H1 (cell line): ENCODE measurements around the gene GPS1. TPM values are rescaled to one million over a fixed set of nuclear protein-coding genes. Genes with fewer than 3 reads are reported as not detected.

ENCODE experiments used
- CTCF ChIA-PET: fragments of 300-600 bp; sonication (Branson Sonifier 250); formaldehyde crosslinking; loops from one replicate; lab custom pipeline; 2021; ENCODE audit not compliant: partially characterized antibody; lab: Charles Lee
- POLR2A ChIA-PET: fragments of 300-600 bp; sonication (Branson Sonifier 250); formaldehyde crosslinking; loops from one replicate; lab custom pipeline; 2021; ENCODE audit warnings: inconsistent platforms; ENCODE audit not compliant: partially characterized antibody; lab: Charles Lee
- DNase-seq, 2 experiments: peaks; one replicate each; pipeline versions ENCODE4 v3.0.0 to v3.0.0-alpha.2; 2010 to 2022; ENCODE audit warnings: low spot score in 2 of 2, low read depth in 1 of 2, mixed read lengths in 1 of 2
- FAIRE-seq: peaks from 2 replicates; lab custom pipeline; 2011; peaks lifted over from hg19 to GRCh38; lab: Jason Lieb, UNC
- H2AFZ ChIP-seq: 2 replicates; pipeline ENCODE4 v1.8.1; 2012; ENCODE audit warnings: low read length, inconsistent platforms
- H2AK5ac ChIP-seq: 2 replicates; pipeline ENCODE4 v1.6.1; 2013; ENCODE audit warnings: low read depth, low read length
- H2BK120ac ChIP-seq: replicated peaks from 2 replicates; pipeline ENCODE3; 2013; ENCODE audit warnings: low read depth, low read length, inconsistent platforms
- H2BK12ac ChIP-seq: 2 replicates; pipeline ENCODE4 v1.6.1; 2013; ENCODE audit warnings: low read depth, low read length
- H2BK15ac ChIP-seq: 2 replicates; pipeline ENCODE4 v1.6.1; 2013; ENCODE audit warnings: low read length
- H2BK20ac ChIP-seq: 2 replicates; pipeline ENCODE4 v1.6.1; 2013; ENCODE audit warnings: low read length
- H2BK5ac ChIP-seq: 2 replicates; pipeline ENCODE4 v1.6.1; 2013; ENCODE audit warnings: low read depth, low read length
- H3K14ac ChIP-seq: 2 replicates; pipeline ENCODE4 v1.6.1; 2013; ENCODE audit warnings: inconsistent platforms; ENCODE audit not compliant: insufficient read length
- H3K18ac ChIP-seq: 2 replicates; pipeline ENCODE4 v1.6.1; 2013; ENCODE audit warnings: low read length; ENCODE audit errors: extremely low read depth
- H3K23ac ChIP-seq: 2 replicates; pipeline ENCODE4 v1.6.1; 2013; ENCODE audit warnings: inconsistent platforms; ENCODE audit not compliant: insufficient read length
- H3K23me2 ChIP-seq: 2 replicates; pipeline ENCODE4 v1.6.1; 2013; ENCODE audit warnings: low read depth, low read length
- H3K27ac ChIP-seq: 2 replicates; pipeline ENCODE4 v1.6.1; 2011; ENCODE audit warnings: low read depth, low read length, inconsistent platforms
- H3K27me3 ChIP-seq, 4 experiments: replicated peaks in 1 of 4; 1 replicate in 1 of 4; 2 replicates in 3 of 4; pipeline versions ENCODE4 v1.6.1 to v1.8.1; 2011 to 2013; ENCODE audit warnings: low read length in 3 of 4, mild to moderate bottlenecking in 3 of 4, inconsistent platforms in 2 of 4, mixed read lengths in 2 of 4, moderate library complexity in 1 of 4; ENCODE audit not compliant: control insufficient read depth in 3 of 4, insufficient read depth in 3 of 4; ENCODE audit errors: extremely low read depth in 1 of 4
- H3K36me3 ChIP-seq, 4 experiments: 2 replicates each; pipeline versions ENCODE4 v1.6.1 to v1.8.1; 2011 to 2013; ENCODE audit warnings: mild to moderate bottlenecking in 4 of 4, low read length in 3 of 4, moderate library complexity in 2 of 4, control low read depth in 1 of 4, inconsistent platforms in 1 of 4; ENCODE audit not compliant: insufficient read depth in 4 of 4, control insufficient read depth in 2 of 4
- H3K4ac ChIP-seq: replicated peaks from 2 replicates; pipeline ENCODE3; 2013; ENCODE audit warnings: low read length, low read depth, mixed read lengths, inconsistent platforms; ENCODE audit not compliant: insufficient read length
- H3K4me1 ChIP-seq, 4 experiments: replicated peaks in 1 of 4; 1 replicate in 1 of 4; 2 replicates in 3 of 4; pipeline versions ENCODE4 v1.6.1 to v1.8.1; 2011 to 2013; ENCODE audit warnings: low read length in 3 of 4, inconsistent platforms in 2 of 4, mixed read lengths in 1 of 4; ENCODE audit not compliant: insufficient read depth in 4 of 4, control insufficient read depth in 3 of 4
- H3K4me2 ChIP-seq, 2 experiments: 2 replicates each; pipeline versions ENCODE4 v1.6.1 to v1.8.1; 2011 to 2013; ENCODE audit warnings: low read depth in 2 of 2, low read length in 2 of 2, control low read depth in 1 of 2, inconsistent platforms in 1 of 2, mild to moderate bottlenecking in 1 of 2; ENCODE audit not compliant: insufficient read depth in 1 of 2
- H3K4me3 ChIP-seq, 4 experiments: fragments of 200-600, 300-600 bp in 1 of 4; sonication (generic), shearing (Covaris generic), sonication (Bioruptor Twin) in 1 of 4; 2 replicates each; pipeline versions ENCODE4 v1.5.1 to v1.8.1; 2011 to 2016; ENCODE audit warnings: low read length in 4 of 4, low read depth in 3 of 4, control low read depth in 2 of 4, inconsistent platforms in 2 of 4, mild to moderate bottlenecking in 2 of 4, mixed read lengths in 1 of 4, moderate library complexity in 1 of 4; ENCODE audit not compliant: insufficient read depth in 2 of 4; ENCODE audit errors: extremely low read depth in 1 of 4
- H3K56ac ChIP-seq: replicated peaks from 2 replicates; pipeline ENCODE3; 2013; ENCODE audit warnings: low read depth, mild to moderate bottlenecking, mixed read lengths, low read length, inconsistent platforms; ENCODE audit not compliant: insufficient read length
- H3K79me1 ChIP-seq: 2 replicates; pipeline ENCODE4 v1.6.1; 2013; ENCODE audit warnings: low read depth, low read length, control low read depth
- H3K79me2 ChIP-seq, 2 experiments: 2 replicates each; pipeline versions ENCODE4 v1.6.1 to v1.8.1; 2012 to 2013; ENCODE audit warnings: low read length in 2 of 2, mild to moderate bottlenecking in 2 of 2, inconsistent platforms in 1 of 2; ENCODE audit not compliant: insufficient read depth in 2 of 2, control insufficient read depth in 1 of 2
- H3K9ac ChIP-seq, 4 experiments: replicated peaks in 1 of 4; 1 replicate in 1 of 4; 2 replicates in 3 of 4; pipeline versions ENCODE4 v1.6.1 to v1.8.1; 2011 to 2013; ENCODE audit warnings: low read depth in 3 of 4, low read length in 3 of 4, control low read depth in 2 of 4, mild to moderate bottlenecking in 2 of 4, moderate library complexity in 2 of 4, inconsistent platforms in 1 of 4; ENCODE audit errors: extremely low read depth in 1 of 4
- H3K9me3 ChIP-seq, 2 experiments: 2 replicates each; pipeline versions ENCODE4 v1.6.1 to v1.8.1; 2012 to 2013; ENCODE audit warnings: mild to moderate bottlenecking in 2 of 2, moderate library complexity in 2 of 2, control low read depth in 1 of 2, inconsistent platforms in 1 of 2, low read depth in 1 of 2, low read length in 1 of 2, mixed read lengths in 1 of 2; ENCODE audit not compliant: insufficient read depth in 2 of 2
- H4K20me1 ChIP-seq, 2 experiments: replicated peaks in 1 of 2; 2 replicates each; pipeline versions ENCODE3 to v1.8.1; 2011 to 2013; ENCODE audit warnings: inconsistent platforms in 2 of 2, low read length in 2 of 2, mild to moderate bottlenecking in 1 of 2; ENCODE audit not compliant: insufficient read depth in 2 of 2, control insufficient read depth in 1 of 2
- H4K5ac ChIP-seq: 2 replicates; pipeline ENCODE4 v1.6.1; 2013; ENCODE audit warnings: low read length, low read depth, mixed read lengths, inconsistent platforms; ENCODE audit not compliant: insufficient read length
- H4K8ac ChIP-seq: 2 replicates; pipeline ENCODE4 v1.8.0; 2013; ENCODE audit warnings: mild to moderate bottlenecking, moderate library complexity, low read length, inconsistent platforms; ENCODE audit not compliant: insufficient read depth; ENCODE audit errors: extremely low read depth
- H4K91ac ChIP-seq: replicated peaks from 2 replicates; pipeline ENCODE3; 2013; ENCODE audit warnings: low read length, mixed read lengths, inconsistent platforms; ENCODE audit not compliant: insufficient read length
- EP300 ChIP-seq, 2 experiments: IDR thresholded peaks; 1 replicate in 1 of 2; 2 replicates in 1 of 2; pipeline ENCODE4 v1.6.1; 2011 to 2012; ENCODE audit warnings: low read depth in 2 of 2, low read length in 2 of 2, mild to moderate bottlenecking in 2 of 2, borderline replicate concordance in 1 of 2, inconsistent platforms in 1 of 2, moderate library complexity in 1 of 2
- KDM1A ChIP-seq: fragments of 200-600, 300-600 bp; sonication (generic); IDR thresholded peaks from 2 replicates; pipeline ENCODE4 v1.7.1; 2016; ENCODE audit warnings: mild to moderate bottlenecking, low read length, borderline replicate concordance
- KDM4A ChIP-seq: IDR thresholded peaks from one replicate; pipeline ENCODE4 v1.7.1; 2012; ENCODE audit warnings: low read depth, mild to moderate bottlenecking, moderate library complexity, low read length, inconsistent platforms; ENCODE audit not compliant: severe bottlenecking
- NANOG ChIP-seq: IDR thresholded peaks from 2 replicates; pipeline ENCODE4 v1.6.1; 2011; ENCODE audit warnings: low read length, low read depth, mild to moderate bottlenecking, inconsistent platforms; ENCODE audit not compliant: insufficient read depth, poor library complexity, severe bottlenecking
- POLR2A ChIP-seq, 2 experiments: IDR thresholded peaks; 1 replicate in 1 of 2; 2 replicates in 1 of 2; pipeline ENCODE4 v1.6.1; 2011; ENCODE audit warnings: low read depth in 2 of 2, low read length in 2 of 2, mild to moderate bottlenecking in 2 of 2; ENCODE audit errors: control extremely low read depth in 1 of 2
- POLR2AphosphoS5 ChIP-seq: IDR thresholded peaks from 2 replicates; pipeline ENCODE4 v1.6.1; 2011; ENCODE audit warnings: low read depth, low read length
- SIN3A ChIP-seq, 2 experiments: IDR thresholded peaks in 1 of 2; conservative IDR thresholded peaks in 1 of 2; 2 replicates each; pipeline ENCODE4 v1.6.1; 2011 to 2012; ENCODE audit warnings: low read length in 2 of 2, improper control_type of control experiment in 1 of 2, low read depth in 1 of 2, mild to moderate bottlenecking in 1 of 2
- SP2 ChIP-seq: IDR thresholded peaks from 2 replicates; pipeline ENCODE4 v1.6.1; 2012; ENCODE audit warnings: mild to moderate bottlenecking, low read length, inconsistent platforms
- TBP ChIP-seq: IDR thresholded peaks from 2 replicates; pipeline ENCODE4 v1.6.1; 2011; ENCODE audit warnings: low read depth, low read length, improper control_type of control experiment
- WGBS, 2 experiments: shearing (Covaris generic) in 1 of 2; methylation state at CpG; one replicate each; pipeline versions ENCODE4 v1.1.6 to v1.1.7; 2013 to 2015; ENCODE audit warnings: low lambda C conversion rate in 2 of 2, mixed read lengths in 2 of 2, inconsistent platforms in 1 of 2, low coverage in 1 of 2, missing lambda C conversion rate in 1 of 2; ENCODE audit not compliant: insufficient replicate concordance in 2 of 2, insufficient coverage in 1 of 2, insufficient read length in 1 of 2; ENCODE audit errors: extremely low coverage in 1 of 2, missing lambda C conversion rate in 1 of 2; 5-methylcytosine and 5-hydroxymethylcytosine counted together
- polyA plus RNA-seq, 7 experiments: library from polyadenylated mRNA; depleted of rRNA in 3 of 7; stranded (reverse) in 5 of 7; unstranded in 2 of 7; fragments of >200 nt in 5 of 7; fragments of 200-250 nt in 2 of 7; gene quantifications; 1 replicate in 5 of 7; 2 replicates in 1 of 7; 4 replicates in 1 of 7; pipeline versions ENCODE4 v1.2.1 to v1.2.3, GENCODE V29; 2011 to 2013; ENCODE audit warnings: missing spikeins in 2 of 7, mixed read lengths in 2 of 7
- total RNA-seq: library from RNA; stranded (reverse); fragmentation: NEBNext Ultra II Directional; extraction: Animal tissue kit (Norgen Biotek cat#: 25700); gene quantifications from 2 replicates; pipeline ENCODE4 v1.2.1, GENCODE V29; 2021
- TF ChIP-seq, protein P1 (sequence below): IDR thresholded peaks from 2 replicates; pipeline ENCODE4 v1.6.1; 2012; ENCODE audit warnings: inconsistent platforms

Gene GPS1
- total and polyA plus RNA-seq, 2 of the 8 experiments (the other 6 are each of a cell fraction or from before 2014, with no cell fraction given), result 153 to 277 TPM

DNA sequence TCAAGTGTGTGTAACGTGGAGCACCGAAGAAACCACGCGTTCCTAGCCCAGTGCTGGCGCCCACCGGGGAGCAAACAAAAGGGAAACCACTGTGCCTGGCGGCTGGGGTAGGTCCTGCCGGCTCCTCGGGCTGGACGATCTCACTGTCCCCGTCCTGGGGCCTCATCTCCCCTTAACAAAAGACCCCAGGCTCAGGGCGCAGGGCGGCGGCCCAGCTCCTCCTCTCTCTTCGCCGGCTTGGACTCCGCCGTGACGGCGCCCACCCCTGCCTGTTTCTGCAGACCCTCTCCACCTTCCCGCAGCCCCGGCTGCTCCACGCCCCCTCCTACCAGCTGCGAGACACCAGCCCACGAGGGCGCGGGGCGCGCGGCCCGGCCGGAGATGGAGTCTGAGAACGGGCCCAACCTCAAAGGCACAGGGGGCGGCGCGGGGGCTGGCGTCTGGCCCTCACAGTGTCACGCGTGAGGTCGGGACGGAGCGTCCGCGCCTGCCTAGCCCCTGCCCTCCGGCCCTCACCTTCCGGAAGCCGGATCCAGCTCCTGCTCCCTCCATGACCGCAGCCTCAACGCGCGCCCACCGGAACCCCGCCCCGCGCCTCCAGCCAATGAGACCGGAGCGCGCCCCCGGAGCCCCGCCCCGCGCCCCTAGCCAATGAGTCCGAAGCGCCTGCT, 29.3 kb upstream of the GPS1 start, which contains the start of gene CENPX:
Gene CENPX, minus strand, starts transcription at position 569 of the 671 bp plus-strand sequence. Its CDS starts 17 bp downstream, at position 552.
- POLR2A ChIA-PET, result interaction anchor here (0.6 to 4.3 kb wide), 22 partner anchors 9 to 182 kb away, joined by 3 to 22 read pairs (median 3); partner anchors contain the start of genes ASPSCR1, DCXR, FASN and RAC3
- TF ChIP-seq, protein P1, sequence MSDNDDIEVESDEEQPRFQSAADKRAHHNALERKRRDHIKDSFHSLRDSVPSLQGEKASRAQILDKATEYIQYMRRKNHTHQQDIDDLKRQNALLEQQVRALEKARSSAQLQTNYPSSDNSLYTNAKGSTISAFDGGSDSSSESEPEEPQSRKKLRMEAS, result peak; percentile 8; the same call in 1 of the 2 replicates
- TF ChIP-seq SIN3A (conservative IDR thresholded peaks at IDR 0.05 in 1 of 2, IDR thresholded peaks at IDR 0.05 in 1 of 2; ENCODE audit: low read depth in 1 of 2, low read length in 2 of 2) (0 out of 4 replicates have a peak, but pooled peaks of 1 of the 2 experiments have one; percentile 19), KDM4A (peak; percentile 75), POLR2A (IDR thresholded peaks at IDR 0.05; ENCODE audit: control extremely low read depth in 1 of 2, low read depth in 2 of 2, low read length in 2 of 2) (peak in 1 of 2 experiments; percentile 35; a peak in 1 of 3 replicates), NANOG (no peak), TBP (peak; percentile 34; the same call in 1 of the 2 replicates), EP300 (IDR thresholded peaks at IDR 0.05; ENCODE audit: borderline replicate concordance in 1 of 2, low read depth in 2 of 2, low read length in 2 of 2) (no peak), POLR2AphosphoS5 (peak; percentile 52; the same call in 1 of the 2 replicates), KDM1A (no peak), SP2 (no peak)

More for the DNA sequence above, 29.3 kb upstream of the GPS1 start, which contains the start of gene CENPX:
- Histone ChIP-seq H3K79me2 (peaks cover 0 to 12% of the 10 kb centered on the region in 2 experiments; a peak in 1 of 4 replicates), H3K27ac (peak within 1 kb of the TSS; percentile 46; the same call in 1 of the 2 replicates), H3K4ac (peak within 1 kb of the TSS; percentile 21), H2AFZ (no peak within 1 kb of the TSS; the same call in 1 of the 2 replicates), H4K8ac (peak within 1 kb of the TSS; percentile 69), H2BK15ac (peak within 1 kb of the TSS; percentile 29; the same call in 1 of the 2 replicates), H3K9ac (peak within 1 kb of the TSS; percentile 76 to 80 (median 80)), H3K4me1 (peaks cover 0 to 14% (median 8%) of the 10 kb centered on the region in 4 experiments; a peak in 5 of 7 replicates), H3K23ac (no peak within 1 kb of the TSS), H2BK12ac (no peak within 1 kb of the TSS), H3K14ac (no peak within 1 kb of the TSS), H4K20me1 (peaks cover 7 to 13% of the 10 kb centered on the region in 2 experiments), H3K4me3 (peak within 1 kb of the TSS; percentile 83 to 93 (median 86)), H3K23me2 (peaks cover 12% of the 10 kb centered on the region), H3K4me2 (peak within 1 kb of the TSS; percentile 87 to 96), H3K18ac (peak within 1 kb of the TSS; percentile 71), H2AK5ac (no peak within 1 kb of the TSS; the same call in 1 of the 2 replicates), H3K79me1 (peaks cover 4% of the 10 kb centered on the region; the same call in 1 of the 2 replicates), H2BK20ac (no peak within 1 kb of the TSS), H4K5ac (peak within 1 kb of the TSS; percentile 52), H3K56ac (peak within 1 kb of the TSS; percentile 84), H3K27me3 (no peaks in the 10 kb centered on the region), H3K9me3 (no peaks in the 10 kb centered on the region), H2BK120ac (no peak within 1 kb of the TSS), H4K91ac (peak within 1 kb of the TSS; percentile 44), H2BK5ac (peak within 1 kb of the TSS; percentile 83; the same call in 1 of the 2 replicates), H3K36me3 (no peaks in the 10 kb centered on the region)
- CTCF ChIA-PET, result interaction anchor here (0.6 to 3.0 kb wide), 13 partner anchors 9 to 116 kb away, joined by 3 to 13 read pairs (median 4); partner anchors contain the start of genes MAFG and RAC3
- DNase-seq (no peak), FAIRE-seq (no peak)
- 2% methylated on average over 46 of the region's 64 CpGs; no CpG with 5 or more reads in 1 of the 2 experiments for WGBS, 2 experiments
